MM.1S (cell line): Measurements from ENCODE around the gene PRKAR1B.

ENCODE experiments used
- CTCF ChIP-seq: fragments of 300-600 bp; sonication (generic); IDR thresholded peaks from 2 replicates; pipeline ENCODE4 v1.5.1; 2016; ENCODE audit warnings: antibody characterized with exemption, low read length, mixed read lengths
- EZH2 ChIP-seq: fragments of 300-600 bp; sonication (generic); optimal IDR thresholded peaks from 2 replicates; pipeline ENCODE3; 2017; ENCODE audit warnings: low read depth, mild to moderate bottlenecking, antibody characterized with exemption, low read length, mixed read lengths

- TF ChIP-seq EZH2 (no peak), CTCF (no peak)
Observed at GRCh38 chr7:751826-752225, 24.7 kb upstream of the PRKAR1B start.
